KMS-11 (cell line): ENCODE measurements around the gene ADAM12.
"Not testable (repeated sequence)": the region's sequence is repeated elsewhere in the genome, so short reads cannot be mapped to it uniquely, and the experiment has no call there.

Experiments
- H2AFZ ChIP-seq: fragments of 200-600 bp; sonication (generic); 2 replicates; pipeline ENCODE4 v1.6.1; 2016; ENCODE audit warnings: antibody characterized with exemption, mixed run types, low read depth
- H3K27ac ChIP-seq: fragments of 200-600 bp; sonication (generic); 2 replicates; pipeline ENCODE4 v1.6.1; 2016; ENCODE audit warnings: mild to moderate bottlenecking, mixed run types
- H3K27me3 ChIP-seq: fragments of 200-600 bp; sonication (generic); 2 replicates; pipeline ENCODE4 v1.6.1; 2017; ENCODE audit warnings: mild to moderate bottlenecking, low read depth, mixed run types, moderate library complexity; ENCODE audit not compliant: insufficient read depth
- H3K36me3 ChIP-seq: fragments of 200-600 bp; sonication (generic); 2 replicates; pipeline ENCODE4 v1.6.1; 2017; ENCODE audit warnings: mild to moderate bottlenecking, mixed run types; ENCODE audit not compliant: insufficient read depth
- H3K4me1 ChIP-seq: fragments of 200-600 bp; sonication (generic); 2 replicates; pipeline ENCODE4 v1.6.1; 2016; ENCODE audit warnings: mild to moderate bottlenecking, low read depth, mixed run types; ENCODE audit not compliant: poor library complexity, severe bottlenecking
- H3K4me2 ChIP-seq: fragments of 200-600 bp; sonication (generic); 2 replicates; pipeline ENCODE4 v1.7.0; 2016; ENCODE audit warnings: mild to moderate bottlenecking, mixed run types
- H3K4me3 ChIP-seq: fragments of 200-600 bp; sonication (generic); IDR thresholded peaks from 2 replicates; pipeline ENCODE4 v1.6.1; 2017; ENCODE audit warnings: low read depth, low read length, mixed read lengths; ENCODE audit not compliant: insufficient read depth
- H3K79me2 ChIP-seq: fragments of 200-600 bp; sonication (generic); 2 replicates; pipeline ENCODE4 v1.6.1; 2016; ENCODE audit warnings: low read depth, mixed run types; ENCODE audit not compliant: insufficient read depth
- H3K9ac ChIP-seq: fragments of 200-600 bp; sonication (generic); 2 replicates; pipeline ENCODE4 v1.6.1; 2016; ENCODE audit warnings: mild to moderate bottlenecking, mixed run types
- H4K20me1 ChIP-seq: fragments of 200-600 bp; sonication (generic); 2 replicates; pipeline ENCODE4 v1.6.1; 2016; ENCODE audit warnings: mild to moderate bottlenecking, mixed run types; ENCODE audit not compliant: insufficient read depth
- TF ChIP-seq, protein P1 (sequence below): fragments of 200-600 bp; sonication (generic); conservative IDR thresholded peaks from 2 replicates; pipeline ENCODE4 v1.6.1; 2017; ENCODE audit warnings: low read depth, mild to moderate bottlenecking, antibody characterized with exemption, low read length, moderate library complexity, mixed read lengths

The ADAM12 gene

DNA sequence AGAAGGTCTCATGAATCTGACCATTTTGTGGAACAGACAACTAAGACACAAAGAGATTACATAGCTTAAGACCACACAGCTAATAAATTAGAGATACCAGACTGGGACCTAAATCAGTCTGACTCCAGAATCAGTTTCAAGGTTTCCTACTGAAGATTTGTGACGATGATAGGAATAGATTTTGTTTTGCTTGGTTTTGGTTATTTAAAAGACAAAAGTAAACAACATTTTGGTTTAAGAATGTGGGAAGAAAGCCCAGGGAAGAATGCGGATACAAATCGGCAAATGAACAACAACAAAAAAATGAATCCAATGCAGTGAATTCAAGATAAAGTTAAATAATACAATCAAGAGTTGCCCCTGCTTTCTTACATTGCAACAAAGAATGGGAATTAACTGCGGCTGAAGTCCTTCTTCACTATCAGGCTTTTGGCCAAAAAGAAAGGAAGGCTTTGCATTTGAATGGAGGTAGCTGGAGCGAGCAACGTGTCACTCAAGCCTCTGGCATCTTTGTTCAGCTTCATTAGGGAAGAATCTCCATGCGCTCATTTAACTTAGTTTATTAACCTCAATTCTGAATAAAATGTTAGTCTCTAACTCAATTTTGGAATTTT, 210.8 kb downstream of the ADAM12 start:
- Histone ChIP-seq H3K27ac (no peak overlapping the region), H3K4me3 (no peak overlapping the region), H4K20me1 (no peaks in the 10 kb centered on the region), H3K4me2 (no peak overlapping the region), H3K36me3 (no peaks in the 10 kb centered on the region), H3K79me2 (no peaks in the 10 kb centered on the region), H3K9ac (no peak overlapping the region), H3K4me1 (no peaks in the 10 kb centered on the region), H2AFZ (no peak overlapping the region), H3K27me3 (no peaks in the 10 kb centered on the region)
- TF ChIP-seq, protein P1, sequence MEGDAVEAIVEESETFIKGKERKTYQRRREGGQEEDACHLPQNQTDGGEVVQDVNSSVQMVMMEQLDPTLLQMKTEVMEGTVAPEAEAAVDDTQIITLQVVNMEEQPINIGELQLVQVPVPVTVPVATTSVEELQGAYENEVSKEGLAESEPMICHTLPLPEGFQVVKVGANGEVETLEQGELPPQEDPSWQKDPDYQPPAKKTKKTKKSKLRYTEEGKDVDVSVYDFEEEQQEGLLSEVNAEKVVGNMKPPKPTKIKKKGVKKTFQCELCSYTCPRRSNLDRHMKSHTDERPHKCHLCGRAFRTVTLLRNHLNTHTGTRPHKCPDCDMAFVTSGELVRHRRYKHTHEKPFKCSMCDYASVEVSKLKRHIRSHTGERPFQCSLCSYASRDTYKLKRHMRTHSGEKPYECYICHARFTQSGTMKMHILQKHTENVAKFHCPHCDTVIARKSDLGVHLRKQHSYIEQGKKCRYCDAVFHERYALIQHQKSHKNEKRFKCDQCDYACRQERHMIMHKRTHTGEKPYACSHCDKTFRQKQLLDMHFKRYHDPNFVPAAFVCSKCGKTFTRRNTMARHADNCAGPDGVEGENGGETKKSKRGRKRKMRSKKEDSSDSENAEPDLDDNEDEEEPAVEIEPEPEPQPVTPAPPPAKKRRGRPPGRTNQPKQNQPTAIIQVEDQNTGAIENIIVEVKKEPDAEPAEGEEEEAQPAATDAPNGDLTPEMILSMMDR: no peak

GRCh38 chr10:126175641-126176262, 212.5 kb downstream of the ADAM12 start:
- Histone ChIP-seq H3K4me1 (no peaks in the 10 kb centered on the region), H3K27me3 (no peaks in the 10 kb centered on the region), H4K20me1 (no peaks in the 10 kb centered on the region), H3K9ac (no peak overlapping the region), H3K79me2 (no peaks in the 10 kb centered on the region), H3K36me3 (no peaks in the 10 kb centered on the region), H3K27ac (no peak overlapping the region), H3K4me2 (no peak overlapping the region), H3K4me3 (no peak overlapping the region), H2AFZ (no peak overlapping the region)
- TF ChIP-seq, protein P1: no peak

GRCh38 chr10:126172755-126173154, 215.5 kb downstream of the ADAM12 start:
- H3K27me3 ChIP-seq, H3K4me1 ChIP-seq, H3K79me2 ChIP-seq, H3K9ac ChIP-seq, H4K20me1 ChIP-seq, H3K4me2 ChIP-seq, H3K27ac ChIP-seq, H3K36me3 ChIP-seq, H3K4me3 ChIP-seq, H2AFZ ChIP-seq: not testable (repeated sequence)

DNA sequence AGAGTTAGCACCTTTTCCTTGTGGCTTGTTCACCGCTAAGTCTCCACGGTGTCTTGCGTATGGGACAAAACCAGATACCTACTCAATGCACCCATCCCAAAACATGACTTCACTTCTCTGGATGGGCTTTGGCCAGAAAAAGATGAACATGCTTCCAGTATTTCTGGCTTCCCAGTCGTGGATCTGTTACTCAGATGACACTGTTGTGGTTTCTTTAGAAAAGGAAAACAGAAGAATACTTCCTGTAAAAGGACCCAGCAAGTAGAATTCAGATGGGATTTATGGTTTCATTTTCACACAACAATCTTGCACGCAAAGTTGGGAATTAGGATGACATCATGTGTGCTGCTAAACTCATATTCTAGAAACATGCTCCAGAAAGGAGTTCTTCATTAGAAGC, 216.7 kb downstream of the ADAM12 start:
- H3K4me2 ChIP-seq: no peak overlapping the region
- no peaks in the 10 kb centered on the region for H3K79me2 ChIP-seq
- TF ChIP-seq, protein P1: no peak
- no peaks in the 10 kb centered on the region for H4K20me1 ChIP-seq
- no peak overlapping the region for H3K4me3 ChIP-seq
- H2AFZ ChIP-seq: no peak overlapping the region
- H3K4me1 ChIP-seq: no peaks in the 10 kb centered on the region
- no peaks in the 10 kb centered on the region for H3K27me3 ChIP-seq
- H3K36me3 ChIP-seq: no peaks in the 10 kb centered on the region
- H3K9ac ChIP-seq: no peak overlapping the region
- no peak overlapping the region for H3K27ac ChIP-seq

- Histone ChIP-seq H3K36me3 (no peaks in the 10 kb centered on the region), H3K4me1 (no peaks in the 10 kb centered on the region), H3K9ac (no peak overlapping the region), H3K79me2 (no peaks in the 10 kb centered on the region), H3K4me2 (no peak overlapping the region), H2AFZ (no peak overlapping the region), H3K4me3 (no peak overlapping the region), H3K27ac (no peak overlapping the region), H4K20me1 (no peaks in the 10 kb centered on the region), H3K27me3 (no peaks in the 10 kb centered on the region)
- TF ChIP-seq, protein P1: no peak
Measured at GRCh38 chr10:126170776-126171175, 217.5 kb downstream of the ADAM12 start.
